Natural killer cell (primary cell): ENCODE results near the gene CUEDC1. TPM values are rescaled to one million over a fixed set of nuclear protein-coding genes. Genes with fewer than 3 reads are reported as not detected.

Experiments used
- ATAC-seq, 3 donors: fragments of 150-1000 bp in 2 of 3; fragments of 200-7000 bp in 1 of 3; cut with Tn5 transposase; 1 replicate in 1 of 3; 2 replicates in 2 of 3; pipeline ENCODE4 v1.10.0; 2021; ENCODE audit warnings: mild to moderate bottlenecking in 2 of 3, moderate library complexity in 2 of 3
- DNase-seq, 2 donors: peaks; one replicate each; pipeline versions ENCODE4 v3.0.0 to v3.0.0-alpha.2; 2013 to 2021; ENCODE audit warnings: mixed read lengths in 1 of 2
- H3K27ac ChIP-seq: one replicate; pipeline ENCODE4 v1.5.1; 2013; ENCODE audit warnings: mild to moderate bottlenecking, low read length
- H3K27me3 ChIP-seq: one replicate; pipeline ENCODE4 v1.6.1; 2013; ENCODE audit warnings: low read length; ENCODE audit not compliant: control insufficient read depth, insufficient read depth
- H3K36me3 ChIP-seq: one replicate; pipeline ENCODE4 v1.6.1; 2013; ENCODE audit warnings: low read length; ENCODE audit not compliant: control insufficient read depth, insufficient read depth
- H3K4me1 ChIP-seq: one replicate; pipeline ENCODE4 v1.6.1; 2013; ENCODE audit warnings: low read length; ENCODE audit not compliant: control insufficient read depth, insufficient read depth
- H3K4me3 ChIP-seq: one replicate; pipeline ENCODE4 v1.5.1; 2013; ENCODE audit warnings: low read length
- H3K9me3 ChIP-seq: one replicate; pipeline ENCODE4 v1.6.1; 2013; ENCODE audit warnings: low read length; ENCODE audit not compliant: control insufficient read depth, insufficient read depth
- H3K27ac Mint-ChIP-seq, 2 donors: one replicate each; pipeline ENCODE4 v1.8.0; 2022; ENCODE audit warnings: mild to moderate bottlenecking in 2 of 2, mixed read lengths in 2 of 2, moderate library complexity in 1 of 2
- H3K27me3 Mint-ChIP-seq, 2 donors: one replicate each; pipeline ENCODE4 v1.8.0; 2022; ENCODE audit warnings: low read depth in 2 of 2, mixed read lengths in 2 of 2
- H3K36me3 Mint-ChIP-seq: one replicate; pipeline ENCODE4 v1.8.0; 2022; ENCODE audit warnings: mixed read lengths
- H3K4me1 Mint-ChIP-seq, 2 donors: one replicate each; pipeline ENCODE4 v1.8.0; 2022; ENCODE audit warnings: mixed read lengths in 2 of 2
- H3K4me3 Mint-ChIP-seq: one replicate; pipeline ENCODE4 v1.8.0; 2022; ENCODE audit warnings: mild to moderate bottlenecking, moderate library complexity, mixed read lengths
- H3K9me3 Mint-ChIP-seq, 2 donors: one replicate each; pipeline ENCODE4 v1.8.0; 2022; ENCODE audit warnings: mixed read lengths in 2 of 2
- WGBS: methylation state at CpG from one replicate; pipeline ENCODE4 v1.1.7; 2013; ENCODE audit warnings: missing lambda C conversion rate; ENCODE audit not compliant: insufficient coverage; 5-methylcytosine and 5-hydroxymethylcytosine counted together
- intact Hi-C: fragments of 100-400 bp; cut with micrococcal nuclease; formaldehyde crosslinking; loops from one replicate; pipeline ENCODE4 v1.14.2; 2022
- total RNA-seq, 4 donors: library from RNA; stranded (reverse); fragments of 120-200 nt in 1 of 4; gene quantifications; one replicate each; pipeline versions ENCODE4 v1.2.3 to v1.2.4, GENCODE V29; 2013 to 2022
- TF ChIP-seq, protein P1 (sequence below): fragments of 200-600 bp; IDR thresholded peaks from one replicate; pipeline ENCODE4 v1.8.0; 2022; ENCODE audit warnings: antibody characterized with exemption

CUEDC1 gene
- total RNA-seq, 3 donors from 2014 or later (not counting 1 experiment from before 2014, with no cell fraction given) = 1.5 to 3.7 (median 2.6) TPM

DNA sequence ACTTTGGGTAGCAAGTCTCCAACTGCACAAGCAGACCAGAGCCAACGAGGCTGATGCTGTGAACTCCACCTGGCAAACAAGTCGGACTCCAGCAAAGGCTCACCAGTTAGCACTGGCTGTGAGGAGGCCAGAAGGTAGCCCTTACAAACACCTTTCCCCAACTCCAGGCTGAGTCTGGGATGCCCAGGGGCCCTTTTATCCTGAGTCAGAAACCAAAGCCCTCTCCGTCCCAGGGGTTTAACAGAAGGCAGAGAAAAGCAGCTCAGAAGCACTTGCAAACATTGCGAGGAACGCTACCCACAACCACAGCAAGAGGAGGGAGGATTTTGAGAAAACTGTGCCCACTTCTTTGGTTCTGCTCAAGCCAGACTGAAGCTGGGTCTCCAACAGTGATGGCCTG, 25.0 kb downstream of the CUEDC1 start:
- no peaks in the 10 kb centered on the region for H3K36me3 Mint-ChIP-seq
- Histone ChIP-seq H3K4me1 (no peaks in the 10 kb centered on the region), H3K27ac (no peak overlapping the region), H3K9me3 (no peaks in the 10 kb centered on the region), H3K4me3 (no peak overlapping the region), H3K27me3 (peaks cover 2% of the 10 kb centered on the region), H3K36me3 (no peaks in the 10 kb centered on the region)
- H3K4me3 Mint-ChIP-seq = no peak overlapping the region
- no peak overlapping the region for H3K27ac Mint-ChIP-seq
- no peak for DNase-seq
- H3K27me3 Mint-ChIP-seq = peaks cover 19 to 23% of the 10 kb centered on the region in 2 donors
- no peaks in the 10 kb centered on the region for H3K4me1 Mint-ChIP-seq
- intact Hi-C loops = no loop called here
- H3K9me3 Mint-ChIP-seq = no peaks in the 10 kb centered on the region
- WGBS = 93% methylated on average over 4 of the region's 5 CpGs
- ATAC-seq = no peak
- TF ChIP-seq, protein P1, sequence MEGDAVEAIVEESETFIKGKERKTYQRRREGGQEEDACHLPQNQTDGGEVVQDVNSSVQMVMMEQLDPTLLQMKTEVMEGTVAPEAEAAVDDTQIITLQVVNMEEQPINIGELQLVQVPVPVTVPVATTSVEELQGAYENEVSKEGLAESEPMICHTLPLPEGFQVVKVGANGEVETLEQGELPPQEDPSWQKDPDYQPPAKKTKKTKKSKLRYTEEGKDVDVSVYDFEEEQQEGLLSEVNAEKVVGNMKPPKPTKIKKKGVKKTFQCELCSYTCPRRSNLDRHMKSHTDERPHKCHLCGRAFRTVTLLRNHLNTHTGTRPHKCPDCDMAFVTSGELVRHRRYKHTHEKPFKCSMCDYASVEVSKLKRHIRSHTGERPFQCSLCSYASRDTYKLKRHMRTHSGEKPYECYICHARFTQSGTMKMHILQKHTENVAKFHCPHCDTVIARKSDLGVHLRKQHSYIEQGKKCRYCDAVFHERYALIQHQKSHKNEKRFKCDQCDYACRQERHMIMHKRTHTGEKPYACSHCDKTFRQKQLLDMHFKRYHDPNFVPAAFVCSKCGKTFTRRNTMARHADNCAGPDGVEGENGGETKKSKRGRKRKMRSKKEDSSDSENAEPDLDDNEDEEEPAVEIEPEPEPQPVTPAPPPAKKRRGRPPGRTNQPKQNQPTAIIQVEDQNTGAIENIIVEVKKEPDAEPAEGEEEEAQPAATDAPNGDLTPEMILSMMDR = no peak

DNA sequence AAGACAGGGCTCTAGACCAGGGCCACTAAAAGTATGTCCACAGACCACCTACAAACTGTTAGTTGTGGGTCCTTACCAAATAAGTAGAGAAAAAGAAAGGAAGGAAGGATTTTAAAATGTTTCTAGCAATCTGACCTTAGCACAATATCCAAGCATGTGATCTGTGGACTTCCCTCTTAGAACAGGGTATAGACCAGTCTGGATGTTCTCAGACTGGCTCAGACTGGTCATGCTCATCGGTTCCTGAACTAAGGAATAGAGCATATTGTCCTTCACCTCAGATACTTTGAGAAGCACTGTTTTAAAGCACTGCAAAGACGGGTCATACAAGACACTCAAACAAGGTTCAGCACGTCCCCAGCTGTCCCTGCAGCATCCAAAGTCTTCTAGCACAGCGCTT, 25.8 kb downstream of the CUEDC1 start:
- ATAC-seq = no peak
- H3K9me3 Mint-ChIP-seq = no peaks in the 10 kb centered on the region
- Histone ChIP-seq H3K9me3 (no peaks in the 10 kb centered on the region), H3K4me1 (no peaks in the 10 kb centered on the region), H3K27me3 (peaks cover 2% of the 10 kb centered on the region), H3K36me3 (no peaks in the 10 kb centered on the region), H3K27ac (no peak overlapping the region), H3K4me3 (no peak overlapping the region)
- H3K4me1 Mint-ChIP-seq = no peaks in the 10 kb centered on the region
- H3K27ac Mint-ChIP-seq = no peak overlapping the region
- intact Hi-C loops = no loop called here
- DNase-seq = no peak
- WGBS = 82% methylated on average over 4 of the region's 4 CpGs
- H3K27me3 Mint-ChIP-seq = peaks cover 19 to 30% of the 10 kb centered on the region in 2 donors
- H3K36me3 Mint-ChIP-seq = no peaks in the 10 kb centered on the region
- TF ChIP-seq, protein P1 = no peak
- no peak overlapping the region for H3K4me3 Mint-ChIP-seq

DNA sequence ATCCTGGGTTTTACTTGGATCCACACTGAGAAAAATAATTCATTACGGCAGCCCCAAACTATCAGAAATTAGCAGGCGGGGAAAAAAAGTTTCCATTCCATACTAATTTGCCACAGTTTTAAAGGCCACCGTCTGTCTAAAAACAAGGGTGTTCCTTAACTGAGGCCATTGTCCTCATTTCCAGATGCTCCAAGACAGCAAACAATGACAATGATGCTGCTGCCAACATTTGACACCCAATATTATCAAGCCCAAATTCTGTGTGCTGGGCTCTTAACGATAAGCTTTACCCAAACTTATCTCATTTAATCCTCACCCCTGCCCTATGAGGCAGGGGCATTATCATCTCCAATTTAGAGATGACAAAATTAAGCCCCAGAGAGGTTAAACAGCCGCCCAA, 26.3 kb downstream of the CUEDC1 start:
- H3K36me3 ChIP-seq = no peaks in the 10 kb centered on the region
- H3K27ac Mint-ChIP-seq = no peak overlapping the region
- H3K4me1 Mint-ChIP-seq = no peaks in the 10 kb centered on the region
- TF ChIP-seq, protein P1 = no peak
- no peaks in the 10 kb centered on the region for H3K9me3 Mint-ChIP-seq
- no peaks in the 10 kb centered on the region for H3K9me3 ChIP-seq
- intact Hi-C loops = no loop called here
- no peak for ATAC-seq
- H3K4me1 ChIP-seq = no peaks in the 10 kb centered on the region
- H3K4me3 Mint-ChIP-seq = no peak overlapping the region
- H3K27ac ChIP-seq = no peak overlapping the region
- no peak for DNase-seq
- peaks cover 19 to 30% of the 10 kb centered on the region in 2 donors for H3K27me3 Mint-ChIP-seq
- no peaks in the 10 kb centered on the region for H3K36me3 Mint-ChIP-seq
- peaks cover 2% of the 10 kb centered on the region for H3K27me3 ChIP-seq
- no peak overlapping the region for H3K4me3 ChIP-seq
- 93% methylated on average over 5 of the region's 5 CpGs for WGBS

DNA sequence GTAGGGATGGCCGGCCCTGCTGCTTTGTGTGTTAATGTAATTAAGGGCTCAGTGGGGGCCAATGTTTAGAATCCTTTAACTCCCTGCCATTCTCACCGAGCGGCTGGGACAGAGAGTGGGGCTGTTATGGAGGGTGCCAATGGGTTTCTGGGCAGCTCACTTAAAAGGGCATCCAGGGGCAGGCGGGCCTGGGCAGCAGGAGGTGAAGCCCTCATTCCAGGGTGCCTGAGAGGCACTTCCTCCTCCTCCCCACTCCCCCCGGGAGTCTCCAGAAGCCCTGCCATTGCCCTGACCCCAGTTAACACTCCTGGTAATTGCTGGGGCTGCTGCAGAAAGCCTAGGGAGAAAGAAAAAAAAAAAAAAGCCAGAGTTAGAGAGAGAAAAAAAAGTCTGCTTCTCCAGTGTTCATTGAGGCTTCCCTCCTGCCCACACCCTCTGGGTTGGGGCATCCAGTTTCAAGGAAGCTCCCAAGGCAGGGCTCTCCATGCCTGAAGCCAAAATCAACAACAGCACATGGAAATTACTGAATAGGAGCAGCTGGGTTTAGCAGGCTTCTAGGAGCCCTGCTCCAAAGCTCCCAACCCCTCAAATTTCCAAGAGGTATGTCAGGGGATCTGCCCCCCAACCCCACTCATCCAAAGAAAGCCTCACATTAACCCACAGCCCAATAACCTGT, 28.0 kb downstream of the CUEDC1 start:
- ATAC-seq (no peak), DNase-seq (no peak)
- WGBS = 81% methylated on average over 5 of the region's 5 CpGs
- no peak overlapping the region for H3K4me3 ChIP-seq
- H3K27ac ChIP-seq = no peak overlapping the region
- H3K9me3 ChIP-seq = peaks cover 2% of the 10 kb centered on the region
- H3K27me3 ChIP-seq = peaks cover 2% of the 10 kb centered on the region
- Mint-ChIP-seq H3K27ac (no peak overlapping the region), H3K4me3 (no peak overlapping the region), H3K9me3 (no peaks in the 10 kb centered on the region), H3K4me1 (peaks cover 7 to 9% of the 10 kb centered on the region in 2 donors), H3K36me3 (no peaks in the 10 kb centered on the region), H3K27me3 (peaks cover 19 to 30% of the 10 kb centered on the region in 2 donors)
- H3K36me3 ChIP-seq = no peaks in the 10 kb centered on the region
- peaks cover 7% of the 10 kb centered on the region for H3K4me1 ChIP-seq
- intact Hi-C loops = no loop called here
- TF ChIP-seq, protein P1 = no peak
